ENCODE results near the gene LY86. TPM values are rescaled to one million over a fixed set of nuclear protein-coding genes. Genes with fewer than 3 reads are reported as not detected.

The LY86 gene
- total and polyA plus RNA-seq, 10 of the 15 experiments (the other 5 are each of a cell fraction or from before 2014, with no cell fraction given), result 68.2 to 457 (median 128) TPM

DNA sequence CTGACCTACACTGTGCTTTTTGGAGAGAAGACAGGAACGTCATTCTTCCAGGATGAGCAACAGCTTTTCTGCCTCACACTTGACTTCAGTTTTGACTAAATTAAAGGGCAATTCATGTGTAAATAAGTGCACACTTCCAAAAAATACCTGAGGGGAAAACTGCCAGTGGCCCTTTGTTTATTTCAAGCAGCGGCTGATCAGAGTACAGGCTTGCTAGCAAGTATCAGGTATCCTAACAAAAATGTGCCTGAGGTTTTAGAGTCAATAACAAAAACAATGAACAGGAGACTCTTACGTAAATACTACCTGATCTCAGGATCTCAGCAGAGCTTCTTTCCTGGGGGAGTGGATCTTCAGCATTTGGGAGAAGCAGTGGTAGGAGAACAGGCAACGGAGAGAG is 12.4 kb downstream of the LY86 start:
- Histone ChIP-seq H3K4me1 (ENCODE audit: control insufficient read depth, insufficient read depth, low read length) (no peaks in the 10 kb centered on the region), H3K9ac (ENCODE audit: control insufficient read depth, insufficient read depth, low read length) (no peak overlapping the region), H2AFZ (ENCODE audit: control insufficient read depth, low read depth, low read length) (no peak overlapping the region), H3K36me3 (ENCODE audit: control insufficient read depth in 2 of 2, insufficient read depth in 2 of 2, low read length in 1 of 2) (peaks cover 1 to 12% of the 10 kb centered on the region in 2 experiments), H4K20me1 (ENCODE audit: control insufficient read depth, insufficient read depth) (no peaks in the 10 kb centered on the region), H3K27me3 (replicated peaks in 1 of 2; ENCODE audit: control insufficient read depth in 2 of 2, insufficient read depth in 2 of 2, low read length in 1 of 2) (no peaks in the 10 kb centered on the region), H3K27ac (ENCODE audit: control insufficient read depth, insufficient read depth) (no peak overlapping the region), H3K9me3 (replicated peaks; ENCODE audit: control insufficient read depth, insufficient read depth, low read length) (peaks cover 8% of the 10 kb centered on the region; the same call in 2 of the 3 replicates), H3K79me2 (ENCODE audit: control insufficient read depth, insufficient read depth, low read length) (no peaks in the 10 kb centered on the region), H3K4me3 (no peak overlapping the region), H3K4me2 (ENCODE audit: control insufficient read depth, insufficient read depth) (no peak overlapping the region)
- DNase-seq (ENCODE audit: low read depth, low spot score) (no peak), ATAC-seq (no peak), FAIRE-seq (no peak)
- POLR2A ChIA-PET, result interaction anchor here (0.7 to 1.0 kb wide), 2 partner anchors 10 to 11 kb away, joined by 3 read pairs; no protein-coding TSS in a partner anchor
- RAD21 ChIA-PET (ENCODE audit: unreplicated experiment), result no interaction called here
- CTCF ChIA-PET, result interaction anchor here (0.6 to 1.6 kb wide), 2 partner anchors 9 to 70 kb away, joined by 4 to 7 read pairs; no protein-coding TSS in a partner anchor
- in situ Hi-C loops (cut with MboI) (no loop called here), intact Hi-C loops (cut with micrococcal nuclease; ENCODE audit: unreplicated experiment) (no loop called here)
- SMC1A ChIA-PET (ENCODE audit: uncharacterized antibody, unreplicated experiment), result no interaction called here
- WGBS (ENCODE audit: insufficient coverage, insufficient replicate concordance, low lambda C conversion rate, missing lambda C conversion rate), result 71% methylated on average over 4 of the region's 4 CpGs
- BruUV-seq (replicated peaks), result no TSS peak
- TF ChIP-seq ZBTB4 (CRISPR knock-in tag; IDR thresholded peaks at IDR 0.05) (no peak), MTA2 (IDR thresholded peaks at IDR 0.05; ENCODE audit: low read depth) (no peak), SIX5 (IDR thresholded peaks at IDR 0.05; ENCODE audit: low read depth, low read length, severe bottlenecking) (no peak), TCF12 (IDR thresholded peaks at IDR 0.05; ENCODE audit: low read depth, low read length) (no peak)

All from GM12878 (cell line).